SJCRH30 (cell line): Measurements from ENCODE around the gene CENPQ. TPM values are rescaled to one million over a fixed set of nuclear protein-coding genes. Genes with fewer than 3 reads are reported as not detected.
"Not testable (repeated sequence)": the region's sequence is repeated elsewhere in the genome, so short reads cannot be mapped to it uniquely, and the experiment has no call there.

Experiments
- DNase-seq, 2 experiments: peaks; one replicate each; pipeline ENCODE4 v3.0.0-alpha.2; 2015 to 2020
- H3K27ac ChIP-seq: fragments of 250-450 bp; sonication (Bioruptor Pico); 2 replicates; pipeline ENCODE4 v1.5.1; 2020; ENCODE audit warnings: mild to moderate bottlenecking, moderate library complexity
- H3K27me3 ChIP-seq: fragments of 250-450 bp; sonication (Bioruptor Pico); 2 replicates; pipeline ENCODE4 v1.5.1; 2020; ENCODE audit warnings: mild to moderate bottlenecking, moderate library complexity
- H3K36me3 ChIP-seq: fragments of 250-450 bp; sonication (Bioruptor Pico); 2 replicates; pipeline ENCODE4 v1.5.1; 2020; ENCODE audit warnings: mild to moderate bottlenecking, moderate library complexity
- H3K4me1 ChIP-seq: fragments of 250-450 bp; sonication (Bioruptor Pico); 2 replicates; pipeline ENCODE4 v1.5.1; 2020; ENCODE audit warnings: mild to moderate bottlenecking, moderate library complexity
- H3K4me3 ChIP-seq: fragments of 250-450 bp; sonication (Bioruptor Pico); 2 replicates; pipeline ENCODE4 v1.5.1; 2020; ENCODE audit warnings: mild to moderate bottlenecking, moderate library complexity
- H3K9me3 ChIP-seq: fragments of 250-450 bp; sonication (Bioruptor Pico); replicated peaks from 2 replicates; pipeline ENCODE4 v1.5.1; 2020; ENCODE audit warnings: mild to moderate bottlenecking, moderate library complexity
- total RNA-seq: library from RNA; depleted of rRNA; stranded (reverse); fragments of >200 nt; shearing (Covaris generic); gene quantifications from 2 replicates; pipeline ENCODE4 v1.2.3, GENCODE V29; 2014

Gene CENPQ
- total RNA-seq, 1 experiment from 2014 or later, result 18.8 TPM

DNA sequence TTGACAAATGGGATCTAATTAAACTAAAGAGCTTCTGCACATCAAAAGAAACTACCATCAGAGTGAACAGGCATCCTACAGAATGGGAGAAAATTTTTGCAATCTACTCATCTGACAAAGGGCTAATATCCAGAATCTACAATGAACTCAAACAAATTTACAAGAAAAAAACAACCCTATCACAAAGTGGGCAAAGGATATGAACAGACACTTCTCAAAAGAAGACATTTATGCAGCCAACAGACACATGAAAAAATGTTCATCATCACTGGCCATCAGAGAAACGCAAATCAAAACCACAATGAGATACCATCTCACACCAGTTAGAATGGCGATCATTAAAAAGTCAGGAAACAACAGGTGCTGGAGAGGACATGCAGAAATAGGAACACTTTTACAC, 13.4 kb downstream of the CENPQ start:
- H3K27ac ChIP-seq, H3K9me3 ChIP-seq: not testable (repeated sequence)

GRCh38 chr6:49479308-49479970, 16.3 kb downstream of the CENPQ start:
- H3K4me1 ChIP-seq, result no peaks in the 10 kb centered on the region
- no peaks in the 10 kb centered on the region for H3K27me3 ChIP-seq
- no peaks in the 10 kb centered on the region for H3K9me3 ChIP-seq
- no peak overlapping the region for H3K4me3 ChIP-seq
- peaks cover 23% of the 10 kb centered on the region for H3K36me3 ChIP-seq
- DNase-seq, result no peak
- no peak overlapping the region for H3K27ac ChIP-seq

More for the DNA sequence above, 13.4 kb downstream of the CENPQ start:
- H3K36me3 ChIP-seq, result peaks cover 37% of the 10 kb centered on the region
- not testable (repeated sequence) for H3K4me3 ChIP-seq, H3K27me3 ChIP-seq, H3K4me1 ChIP-seq, DNase-seq

- H3K27ac ChIP-seq, DNase-seq, H3K4me3 ChIP-seq, H3K27me3 ChIP-seq, H3K4me1 ChIP-seq, H3K9me3 ChIP-seq: not testable (repeated sequence)
- peaks cover 23% of the 10 kb centered on the region for H3K36me3 ChIP-seq
Observed at GRCh38 chr6:49481846-49482245, 18.7 kb downstream of the CENPQ start.

GRCh38 chr6:49483380-49483779, 20.2 kb downstream of the CENPQ start:
- H3K4me3 ChIP-seq, H3K27ac ChIP-seq, H3K9me3 ChIP-seq, H3K4me1 ChIP-seq, DNase-seq, H3K27me3 ChIP-seq: not testable (repeated sequence)
- peaks cover 19% of the 10 kb centered on the region for H3K36me3 ChIP-seq

GRCh38 chr6:49490633-49491032, 27.5 kb downstream of the CENPQ start:
- no peak for DNase-seq
- no peaks in the 10 kb centered on the region for H3K9me3 ChIP-seq
- H3K27ac ChIP-seq, result no peak overlapping the region
- H3K4me1 ChIP-seq, result no peaks in the 10 kb centered on the region
- no peak overlapping the region for H3K4me3 ChIP-seq
- H3K27me3 ChIP-seq, result no peaks in the 10 kb centered on the region
- peaks cover 9% of the 10 kb centered on the region for H3K36me3 ChIP-seq

DNA sequence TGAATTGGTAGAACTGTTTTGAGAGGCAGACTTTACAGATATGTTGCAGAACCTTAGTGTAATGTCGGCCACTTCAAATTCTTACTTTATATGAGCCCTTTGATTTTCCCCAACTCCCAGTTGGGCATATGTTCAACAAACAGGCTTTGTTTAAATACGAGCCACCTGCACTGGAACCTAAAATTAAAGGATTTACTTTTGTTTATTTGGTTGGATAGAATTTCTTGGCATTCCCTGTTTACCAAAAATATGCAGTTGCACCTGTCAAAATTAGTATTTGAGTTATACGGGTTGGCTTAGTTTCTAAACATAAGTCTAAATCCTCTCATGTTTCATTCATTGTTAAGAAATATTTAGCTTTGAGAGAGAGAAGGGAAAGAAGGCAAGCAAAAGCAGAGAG, 34.1 kb downstream of the CENPQ start:
- H3K36me3 ChIP-seq, result no peaks in the 10 kb centered on the region; the same call in 1 of the 2 replicates
- peak; percentile 27 to 70 for DNase-seq
- H3K27me3 ChIP-seq, result no peaks in the 10 kb centered on the region
- no peak overlapping the region for H3K4me3 ChIP-seq
- no peaks in the 10 kb centered on the region for H3K9me3 ChIP-seq
- peaks cover 13% of the 10 kb centered on the region for H3K4me1 ChIP-seq
- no peak overlapping the region for H3K27ac ChIP-seq

DNA sequence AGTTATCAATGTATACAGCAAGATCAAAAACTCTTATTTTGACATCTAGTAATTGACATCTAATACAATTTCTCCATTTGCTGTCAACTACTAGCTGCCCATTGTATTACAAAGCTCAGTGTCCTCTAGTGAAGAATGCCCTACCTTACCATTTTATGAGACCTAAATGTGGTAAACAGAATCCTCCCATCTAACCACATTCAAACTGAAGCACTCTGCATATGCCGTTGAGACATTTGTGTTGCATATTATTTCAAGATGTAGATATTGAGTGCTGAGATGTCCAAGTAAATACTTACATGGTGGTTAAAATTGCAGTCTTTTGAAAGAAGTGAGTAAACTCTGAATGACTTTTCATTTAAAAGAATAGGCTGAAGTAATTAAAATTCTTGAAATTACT, 36.0 kb downstream of the CENPQ start:
- no peaks in the 10 kb centered on the region for H3K9me3 ChIP-seq
- no peaks in the 10 kb centered on the region for H3K27me3 ChIP-seq
- no peaks in the 10 kb centered on the region for H3K36me3 ChIP-seq
- H3K27ac ChIP-seq, result no peak overlapping the region
- no peak overlapping the region for H3K4me3 ChIP-seq
- peaks cover 13% of the 10 kb centered on the region for H3K4me1 ChIP-seq
- DNase-seq, result no peak

DNA sequence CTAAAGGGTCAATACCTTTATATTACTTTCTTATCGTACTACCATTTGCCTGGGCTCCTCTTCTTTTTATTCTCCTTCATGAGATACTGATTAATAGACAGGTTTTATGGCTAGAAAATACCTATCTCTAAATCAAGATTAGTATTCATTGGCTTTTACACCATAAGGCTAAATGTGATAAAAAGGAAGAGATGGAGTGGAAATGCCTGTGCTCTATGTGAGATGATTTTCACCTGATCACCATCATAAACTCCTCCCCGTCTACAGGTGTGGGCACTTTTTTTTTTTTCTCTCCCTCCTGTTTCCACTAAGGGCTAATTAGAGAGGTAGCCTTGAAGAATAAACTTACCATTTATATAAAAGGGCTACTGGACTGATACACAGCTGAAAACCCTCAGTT, 36.5 kb downstream of the CENPQ start, which contains the start of gene GLYATL3:
TSS of gene GLYATL3 (plus strand) at position 301 of the 400 bp plus-strand sequence. CDS start 12,068 bp downstream, outside the sequence.
- H3K36me3 ChIP-seq, result no peaks in the 10 kb centered on the region
- no peak within 1 kb of the TSS for H3K4me3 ChIP-seq
- H3K27me3 ChIP-seq, result no peaks in the 10 kb centered on the region
- no peaks in the 10 kb centered on the region for H3K9me3 ChIP-seq
- no peak for DNase-seq
- peaks cover 13% of the 10 kb centered on the region for H3K4me1 ChIP-seq
- H3K27ac ChIP-seq, result no peak within 1 kb of the TSS

GRCh38 chr6:49504666-49505065, 41.5 kb downstream of the CENPQ start:
- Histone ChIP-seq H3K9me3 (no peaks in the 10 kb centered on the region), H3K4me1 (no peaks in the 10 kb centered on the region), H3K4me3 (no peak overlapping the region), H3K27me3 (no peaks in the 10 kb centered on the region), H3K36me3 (no peaks in the 10 kb centered on the region), H3K27ac (no peak overlapping the region)
- DNase-seq, result no peak

DNA sequence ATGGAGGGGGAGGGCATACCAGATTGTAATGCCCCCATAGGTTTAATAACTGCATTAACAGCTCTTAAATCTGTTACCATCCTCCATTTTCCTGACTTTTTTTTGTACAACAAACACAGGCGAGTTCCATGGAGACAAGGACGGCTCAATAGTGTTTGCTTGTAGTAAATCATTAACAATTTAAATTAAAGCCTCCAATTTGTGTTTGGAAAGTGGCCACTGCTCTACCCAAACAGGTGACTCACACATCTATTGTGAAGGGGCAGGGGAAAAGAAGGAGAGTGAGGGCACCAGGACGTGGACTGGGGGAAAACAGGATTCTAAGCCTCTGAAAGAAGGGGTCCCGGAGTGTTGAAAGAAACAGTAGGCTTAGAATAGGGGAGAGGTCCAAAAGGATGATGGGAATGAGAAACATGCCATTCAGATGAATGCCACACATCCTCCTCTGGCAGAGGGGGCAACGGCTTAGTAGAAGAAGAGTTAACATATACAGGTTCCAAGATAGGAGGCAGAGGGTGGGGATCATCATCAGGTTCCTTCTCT, 43.5 kb downstream of the CENPQ start:
- no peaks in the 10 kb centered on the region for H3K4me1 ChIP-seq
- no peak overlapping the region for H3K4me3 ChIP-seq
- no peak overlapping the region for H3K27ac ChIP-seq
- no peak for DNase-seq
- H3K9me3 ChIP-seq, result no peaks in the 10 kb centered on the region
- H3K27me3 ChIP-seq, result no peaks in the 10 kb centered on the region
- H3K36me3 ChIP-seq, result no peaks in the 10 kb centered on the region

- Histone ChIP-seq H3K4me3 (no peak overlapping the region), H3K4me1 (no peaks in the 10 kb centered on the region), H3K27me3 (no peaks in the 10 kb centered on the region), H3K36me3 (no peaks in the 10 kb centered on the region), H3K27ac (no peak overlapping the region), H3K9me3 (no peaks in the 10 kb centered on the region)
- no peak for DNase-seq
Observed at GRCh38 chr6:49509342-49509741, 46.2 kb downstream of the CENPQ start.

DNA sequence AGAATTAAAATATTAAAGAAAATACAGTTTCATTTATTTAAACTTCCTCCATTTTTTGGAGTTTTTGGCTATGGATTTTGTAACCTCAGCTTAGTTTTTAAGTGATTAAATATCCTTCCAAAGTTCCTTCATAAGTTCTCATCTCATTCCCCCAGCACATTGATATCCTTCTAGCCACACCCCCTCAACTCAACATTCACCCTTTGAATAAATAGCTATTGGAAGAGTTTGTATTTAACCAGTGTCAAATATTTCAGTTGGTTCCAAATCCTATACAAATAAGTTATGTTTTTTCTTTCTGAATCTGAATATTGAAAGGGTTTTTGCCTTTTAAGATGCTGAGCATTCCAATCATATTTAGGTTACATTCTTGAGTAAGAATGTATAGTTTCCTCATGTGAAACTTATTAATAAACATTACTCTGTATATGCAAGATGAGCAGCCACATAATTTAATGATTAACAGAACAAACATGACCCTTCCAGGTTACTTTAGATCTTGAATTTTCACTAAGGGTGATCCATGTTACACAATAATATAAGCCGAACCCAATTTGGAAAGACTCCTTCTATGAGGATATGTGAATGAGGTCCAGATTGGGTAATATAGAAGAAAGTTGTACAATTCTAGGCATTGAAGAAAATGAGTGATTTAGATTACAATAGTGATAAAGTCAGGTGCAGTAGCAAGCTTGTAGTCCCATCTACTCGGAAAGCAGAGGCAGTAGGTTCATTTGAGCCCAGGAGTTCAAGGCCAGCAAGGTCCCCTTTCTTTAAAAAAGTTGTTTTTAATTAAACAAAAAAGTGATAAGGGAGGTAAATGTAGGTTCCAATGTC, 50.2 kb downstream of the CENPQ start:
- Histone ChIP-seq H3K4me1 (no peaks in the 10 kb centered on the region), H3K27ac (no peak overlapping the region), H3K4me3 (no peak overlapping the region), H3K36me3 (no peaks in the 10 kb centered on the region), H3K27me3 (no peaks in the 10 kb centered on the region), H3K9me3 (no peaks in the 10 kb centered on the region)
- no peak for DNase-seq

DNA sequence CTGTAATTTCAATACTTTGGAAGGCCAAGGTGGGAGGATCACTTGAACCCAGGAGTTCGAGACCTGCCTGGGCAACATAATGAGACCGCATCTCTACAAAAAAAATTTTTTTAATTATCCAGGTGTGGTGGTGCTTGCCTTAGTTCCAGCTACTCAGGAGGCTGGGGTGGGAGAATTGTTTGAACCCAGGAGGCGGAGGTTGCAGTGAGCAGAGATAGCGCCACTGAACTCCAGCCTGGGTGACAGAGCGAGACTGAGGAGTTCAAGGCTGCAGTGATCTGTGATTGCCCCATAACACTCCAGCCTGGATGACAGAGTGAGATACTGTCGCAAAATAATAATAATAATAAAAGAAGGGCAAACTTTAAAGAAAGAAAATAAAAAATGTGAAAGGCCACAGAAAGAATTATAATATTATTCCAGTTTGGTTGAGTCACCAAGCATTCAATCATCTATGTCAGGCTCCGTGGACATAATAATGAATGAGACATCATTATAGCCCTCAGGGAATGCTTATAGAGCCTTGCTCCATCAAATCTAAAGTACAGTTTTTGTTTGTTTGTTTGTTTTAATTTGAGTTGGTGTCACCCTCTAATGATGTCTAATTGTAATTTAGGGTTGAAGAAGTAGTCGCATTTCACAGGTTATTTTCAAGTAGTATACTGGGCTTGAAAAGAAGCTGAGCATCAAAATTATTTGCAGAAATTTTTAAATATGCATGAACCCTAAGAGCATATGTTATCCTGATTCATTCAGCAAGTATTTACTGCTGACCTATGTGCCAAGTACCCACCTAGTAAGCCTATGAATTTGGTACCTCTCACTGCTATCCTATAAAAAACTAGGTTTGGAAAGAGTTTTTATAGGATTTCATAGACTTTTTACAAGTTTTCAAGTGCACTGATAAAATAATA, 51.7 kb downstream of the CENPQ start:
- no peaks in the 10 kb centered on the region for H3K36me3 ChIP-seq
- DNase-seq, result no peak
- no peak overlapping the region for H3K4me3 ChIP-seq
- no peaks in the 10 kb centered on the region for H3K27me3 ChIP-seq
- H3K27ac ChIP-seq, result no peak overlapping the region
- no peaks in the 10 kb centered on the region for H3K9me3 ChIP-seq
- H3K4me1 ChIP-seq, result no peaks in the 10 kb centered on the region

DNA sequence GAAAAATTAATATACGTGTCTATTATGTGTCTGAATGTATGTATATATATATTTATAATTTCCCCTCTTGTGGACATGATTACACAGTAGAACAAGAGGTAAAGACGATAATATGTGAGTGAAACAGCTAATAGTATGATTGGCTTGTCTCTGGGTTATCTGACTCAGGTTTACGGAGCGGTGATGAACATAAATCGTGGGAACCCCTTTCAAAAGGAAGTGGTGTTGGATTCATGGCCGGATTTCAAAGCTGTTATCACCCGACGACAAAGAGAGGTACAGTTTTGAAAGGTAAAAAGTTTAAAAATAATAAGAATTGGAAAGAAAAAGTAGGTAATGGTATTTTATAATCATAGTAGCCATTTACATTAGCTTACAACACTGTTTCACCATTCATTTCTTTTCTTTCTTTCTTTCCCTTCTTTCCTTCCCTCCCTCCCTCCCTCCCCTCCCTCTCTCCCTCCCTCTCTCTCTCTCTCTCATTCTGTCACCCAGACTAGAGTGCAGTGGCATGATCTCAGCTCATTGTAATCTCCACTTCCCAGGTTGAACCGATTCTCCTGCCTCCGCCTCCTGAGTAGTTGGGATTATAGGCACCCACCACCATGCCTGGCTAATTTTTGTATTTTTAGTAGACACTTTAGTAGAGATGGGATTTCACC, 52.4 kb downstream of the CENPQ start:
- Histone ChIP-seq H3K36me3 (no peaks in the 10 kb centered on the region), H3K4me3 (no peak overlapping the region), H3K9me3 (no peaks in the 10 kb centered on the region), H3K27ac (no peak overlapping the region), H3K4me1 (no peaks in the 10 kb centered on the region), H3K27me3 (no peaks in the 10 kb centered on the region)
- DNase-seq, result no peak
